Stimulated activated CD4-positive, alpha-beta T cell treated with anti-CD3 and anti-CD28 coated beads, Interleukin-4, amount 100 ng/mL, for 24 hours (primary cell): ENCODE results near the gene PFN4.
A peak's percentile ranks its signal among the peaks of the same experiment; 100 is the strongest.
"Not testable (repeated sequence)": the region's sequence is repeated elsewhere in the genome, so short reads cannot be mapped to it uniquely, and the experiment has no call there.

Experiments
- DNase-seq: peaks from one replicate; pipeline ENCODE4 v3.0.0-alpha.2; 2020

Gene PFN4

GRCh38 chr2:24123195-24123921 lies at the start of gene PFN4, which contains the start of gene FAM228B:
TSS of gene PFN4 (minus strand) at chr2:24123334. CDS start at chr2:24122535, 799 bp downstream.
TSS of gene FAM228B (plus strand) at chr2:24123469. CDS start at chr2:24124362, 893 bp downstream.
- peak; percentile 58 for DNase-seq

DNA sequence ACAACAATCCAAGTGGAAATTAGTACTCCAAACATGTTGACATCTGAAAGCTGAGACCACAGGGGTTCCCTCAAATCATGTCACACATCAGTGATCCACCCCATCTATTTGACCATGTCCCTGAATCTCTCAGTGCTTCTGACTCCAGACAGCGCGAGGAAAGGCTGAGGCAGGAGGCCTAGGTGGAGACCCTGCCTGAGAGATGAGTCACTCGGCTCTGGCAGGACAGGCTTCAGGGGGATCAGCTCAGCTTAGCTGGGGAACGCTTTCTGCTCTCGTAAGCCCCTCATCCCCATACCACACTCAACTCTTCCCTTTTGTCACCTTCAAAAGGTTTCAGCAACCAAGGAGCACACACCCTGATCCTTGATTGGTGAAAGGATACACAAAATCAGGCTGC lies 45.9 kb upstream of the PFN4 start:
- DNase-seq = no peak

DNA sequence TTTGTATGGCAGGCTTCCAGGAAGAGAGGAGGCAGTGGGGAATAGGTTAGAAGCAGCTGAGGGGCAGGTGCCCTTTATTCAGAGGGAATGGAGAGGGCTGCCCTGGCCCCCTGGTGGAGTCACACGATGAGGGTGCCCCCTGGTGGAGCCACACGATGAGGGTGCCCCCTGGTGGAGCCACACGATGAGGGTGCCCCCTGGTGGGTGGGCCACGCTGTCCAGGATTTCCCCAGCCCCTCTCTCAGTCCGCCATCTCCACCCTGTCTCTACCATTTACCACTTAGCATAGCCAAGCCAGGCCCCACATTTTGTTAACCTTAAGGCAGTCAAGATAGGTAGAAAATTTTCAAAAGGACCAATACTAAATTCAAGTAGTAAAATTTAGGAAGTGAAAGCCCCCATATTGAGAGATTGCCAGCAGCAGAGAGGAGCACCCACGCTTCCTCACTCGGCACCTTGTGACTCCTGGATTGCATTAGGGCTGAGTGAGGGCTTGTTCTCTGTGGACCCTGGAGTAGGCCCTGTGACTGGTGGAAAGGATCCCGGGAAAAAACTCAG lies 41.4 kb upstream of the PFN4 start:
- peak; percentile 30 for DNase-seq

DNA sequence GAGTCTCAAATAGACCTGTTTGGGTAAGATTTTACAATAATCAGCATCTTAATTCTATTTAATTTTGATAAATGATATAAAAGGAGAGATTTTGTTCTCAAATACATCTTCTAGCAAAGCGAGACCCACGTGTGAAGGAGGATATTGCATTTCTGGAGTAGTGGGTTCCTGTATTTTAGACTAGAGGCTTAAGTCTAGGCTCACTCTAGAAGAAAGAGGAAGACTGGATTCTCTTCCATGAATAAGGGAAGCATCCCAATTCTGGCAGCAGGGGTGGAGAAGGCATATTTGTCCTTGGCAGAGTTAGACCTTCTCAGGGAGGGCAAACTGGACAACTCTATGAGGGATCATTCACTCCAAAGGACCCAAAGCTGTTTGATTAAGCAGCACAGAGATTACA lies 40.5 kb upstream of the PFN4 start:
- no peak for DNase-seq

GRCh38 chr2:24163186-24163585 lies 40.1 kb upstream of the PFN4 start:
- DNase-seq = no peak

DNA sequence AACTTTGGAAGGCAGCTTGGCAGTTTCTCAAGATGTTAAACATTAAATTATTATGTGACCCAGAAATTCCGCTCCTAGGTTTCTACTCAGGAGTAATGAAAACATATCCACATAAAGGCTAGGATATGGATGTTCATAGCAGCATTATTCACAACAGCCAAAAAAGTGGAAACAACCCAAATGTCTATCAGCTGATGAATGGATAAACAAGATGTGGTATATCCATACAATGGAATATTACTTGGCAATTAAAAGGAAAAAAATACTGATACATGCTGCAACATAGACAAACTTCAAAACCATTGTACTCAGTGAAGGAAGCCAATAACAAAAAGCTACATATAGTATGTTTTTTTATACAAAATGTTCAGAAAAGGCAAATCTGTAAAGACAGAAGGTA lies 39.4 kb upstream of the PFN4 start:
- no peak for DNase-seq

- no peak for DNase-seq
Measured at GRCh38 chr2:24160761-24161160, 37.6 kb upstream of the PFN4 start.

GRCh38 chr2:24159708-24160107 lies 36.6 kb upstream of the PFN4 start:
- DNase-seq = no peak

DNA sequence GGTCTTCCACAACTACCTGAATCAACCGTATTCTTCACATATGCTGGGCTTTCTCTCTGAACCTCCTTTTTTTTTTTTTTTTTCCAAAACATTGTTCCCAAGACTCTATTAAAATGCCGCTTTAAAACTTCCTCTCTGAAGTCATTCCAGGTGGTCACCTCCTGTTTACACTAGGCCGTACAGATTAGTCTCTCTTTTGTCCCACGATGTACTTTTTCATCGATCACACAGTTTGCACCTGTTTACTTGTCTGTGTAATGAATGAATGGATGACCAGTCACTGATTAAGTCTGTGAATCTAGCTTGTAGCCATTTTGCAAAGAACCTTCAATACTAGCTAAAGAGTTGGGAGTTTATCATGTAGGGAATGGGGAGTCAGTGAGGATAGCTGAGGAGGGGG lies 35.0 kb upstream of the PFN4 start:
- DNase-seq = no peak

DNA sequence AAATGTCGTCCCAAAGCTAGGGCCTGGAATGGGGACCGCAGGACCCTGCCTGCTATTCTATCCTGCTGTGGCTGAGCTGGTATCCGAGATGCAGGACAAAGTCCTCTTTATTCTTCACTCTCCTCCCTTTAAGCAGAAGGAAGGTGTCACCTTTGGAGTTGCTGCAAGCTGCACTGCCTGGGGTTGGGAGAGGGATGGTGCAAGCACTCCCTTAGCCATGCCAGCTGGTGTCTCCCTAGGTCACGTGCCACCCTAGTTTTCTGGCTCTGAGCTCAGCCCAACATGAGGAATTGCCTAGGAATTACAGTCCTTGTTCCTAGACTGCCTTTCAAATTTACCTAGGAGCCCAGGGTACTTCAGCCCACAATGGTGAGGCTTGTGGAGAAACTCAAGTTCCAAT lies 30.3 kb upstream of the PFN4 start:
- no peak for DNase-seq

DNA sequence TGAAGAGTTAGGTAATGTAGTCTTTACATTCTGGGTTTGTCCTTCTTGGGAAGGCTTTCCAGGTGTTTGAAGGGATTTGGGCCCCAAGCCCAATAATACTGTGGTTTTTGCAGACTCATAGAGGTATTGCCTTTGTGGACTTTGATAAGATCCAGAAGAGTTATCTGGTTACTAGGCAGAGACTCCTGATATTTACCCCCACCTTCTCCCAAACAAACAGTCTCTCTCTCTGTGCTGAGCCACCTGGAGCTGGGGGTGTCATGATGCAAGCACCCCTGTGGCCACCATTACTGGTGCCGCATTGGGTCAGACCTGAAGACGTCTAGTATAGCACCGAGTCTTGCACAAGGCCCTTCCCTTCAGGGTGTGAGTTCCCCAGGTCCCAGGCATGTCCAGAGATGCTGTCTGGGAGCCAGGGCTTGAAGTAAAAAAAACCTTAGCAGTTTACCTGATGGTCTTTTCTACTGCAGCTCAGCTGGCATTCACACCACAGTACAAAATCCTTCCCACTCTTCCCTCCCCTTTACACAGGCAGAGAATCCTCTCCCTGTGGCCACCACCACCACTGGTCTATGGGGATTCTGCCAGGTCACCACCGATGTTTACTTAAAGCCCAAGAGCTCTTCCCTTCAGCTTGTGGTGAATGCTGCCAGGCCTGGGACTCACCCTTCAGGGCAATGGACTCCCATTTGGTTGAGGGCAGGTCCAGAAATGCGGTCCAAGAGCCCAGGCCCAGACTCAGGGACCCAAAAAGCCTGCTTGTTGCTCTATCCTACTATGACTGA lies 29.5 kb upstream of the PFN4 start:
- no peak for DNase-seq

DNA sequence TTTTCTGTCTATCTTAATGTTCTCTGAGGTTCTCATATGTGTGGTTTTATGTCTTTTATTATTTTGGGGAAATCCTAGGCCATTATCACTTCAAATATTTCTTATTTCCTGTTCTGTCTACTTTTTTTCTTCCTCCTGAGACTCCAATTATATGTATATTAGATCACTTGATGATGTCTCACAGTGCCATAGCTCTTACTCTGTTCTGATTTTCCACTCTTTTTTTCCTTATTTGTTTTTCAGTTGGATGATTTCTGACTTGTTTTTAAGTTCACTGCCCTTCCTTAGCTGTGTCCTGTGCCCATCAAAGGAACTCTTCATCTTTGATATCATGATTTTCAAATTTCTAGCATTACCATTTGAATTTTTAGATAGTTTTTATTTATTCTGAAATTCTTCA lies 24.2 kb upstream of the PFN4 start:
- DNase-seq = no peak

GRCh38 chr2:24140305-24140704 lies 17.2 kb upstream of the PFN4 start:
- DNase-seq = not testable (repeated sequence)

DNA sequence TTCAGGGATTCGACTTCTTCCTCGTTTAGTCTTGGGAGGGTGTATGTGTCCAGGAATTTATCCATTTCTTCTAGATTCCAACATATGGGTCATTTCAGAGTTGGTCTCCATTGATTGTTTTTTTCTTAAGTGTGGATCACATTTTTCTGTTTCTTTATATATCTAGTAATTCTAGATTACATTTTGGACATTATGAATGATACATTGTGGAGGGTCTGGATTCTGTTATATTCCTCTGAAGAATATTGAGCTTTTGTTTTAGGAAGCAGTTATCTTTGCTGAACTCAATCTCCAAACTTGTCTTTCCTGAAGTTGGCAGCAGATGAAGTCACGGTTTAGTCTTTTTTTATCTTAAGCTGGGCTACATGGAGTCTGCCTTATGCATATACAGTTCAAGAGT lies 9.4 kb upstream of the PFN4 start:
- no peak for DNase-seq

- DNase-seq = no peak
Measured at GRCh38 chr2:24125956-24126355, 2.8 kb upstream of the PFN4 start.

DNA sequence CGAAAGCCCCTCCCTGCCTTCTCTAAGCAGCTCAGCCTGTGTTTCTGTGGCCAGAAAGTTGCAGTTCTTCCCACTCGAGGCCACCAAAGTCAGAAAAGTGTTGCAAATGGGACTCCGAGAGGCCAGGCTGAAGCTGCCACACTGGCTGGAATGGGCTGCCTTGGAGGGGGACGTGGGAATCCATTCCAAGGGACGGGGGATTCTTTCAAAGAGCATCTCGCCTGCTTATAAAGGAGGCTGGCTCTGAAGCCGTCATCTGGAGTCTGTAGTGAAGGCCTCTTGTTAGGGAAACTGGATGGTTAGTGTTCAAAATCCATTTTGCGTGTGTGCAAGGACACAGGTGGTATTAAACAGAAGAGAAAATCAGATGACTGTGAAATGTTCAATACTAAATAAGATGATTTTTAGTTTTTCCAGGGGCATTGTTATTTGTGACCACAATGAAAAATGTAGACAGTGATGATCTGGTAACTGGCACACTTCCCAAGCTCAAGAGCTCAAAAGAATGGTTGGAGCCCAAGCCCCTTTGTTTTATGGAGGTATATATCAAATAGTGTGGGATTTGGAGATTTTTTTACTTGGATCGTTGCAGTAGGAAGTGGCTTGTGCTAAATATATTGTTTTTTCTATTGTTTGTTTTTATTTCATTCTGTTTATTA lies 917 bp upstream of the PFN4 start:
- no peak for DNase-seq

GRCh38 chr2:24122366-24123194 lies 554 bp downstream of the PFN4 start:
- DNase-seq = no peak

- no peak for DNase-seq
Measured at GRCh38 chr2:24121469-24121868, 1.7 kb downstream of the PFN4 start.

DNA sequence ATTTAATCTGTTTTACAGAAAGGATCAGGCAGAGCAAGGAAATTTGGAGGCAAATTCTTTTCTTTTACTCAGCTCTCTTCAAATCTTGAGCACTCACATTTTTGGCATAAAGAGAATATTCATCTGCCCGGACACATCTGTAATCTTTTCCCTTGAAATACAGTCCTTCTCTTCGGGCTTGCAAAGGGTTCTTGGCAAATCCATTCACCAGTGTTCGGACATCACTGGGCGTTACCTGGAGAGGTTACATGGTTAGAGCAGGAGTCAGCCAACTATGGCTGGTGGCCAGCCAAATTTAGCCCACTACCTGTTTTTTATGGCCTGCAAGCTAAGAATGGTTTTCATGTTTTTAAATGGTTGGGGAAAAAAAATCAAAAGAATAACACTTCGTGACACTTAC lies 2.1 kb downstream of the PFN4 start:
- no peak for DNase-seq

DNA sequence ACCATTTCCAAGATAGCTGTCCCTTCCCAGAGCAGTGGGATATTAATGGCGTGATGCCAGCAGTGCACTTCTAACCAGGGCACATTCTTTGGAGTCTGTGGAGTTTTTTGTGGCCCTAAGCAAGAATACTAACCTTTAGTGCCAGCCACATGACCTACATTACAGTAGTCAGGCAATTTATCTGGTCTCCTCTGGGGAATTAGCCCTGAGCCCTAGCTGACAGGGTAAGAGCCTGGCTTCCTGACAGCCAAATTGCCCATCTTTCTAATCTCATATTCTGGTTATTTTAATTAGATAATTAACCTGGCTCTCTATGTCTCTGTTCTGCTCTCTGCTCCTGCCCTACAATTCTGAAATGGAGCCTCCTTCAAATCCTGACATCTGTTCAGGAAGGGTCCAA lies 5.2 kb downstream of the PFN4 start:
- DNase-seq = no peak

DNA sequence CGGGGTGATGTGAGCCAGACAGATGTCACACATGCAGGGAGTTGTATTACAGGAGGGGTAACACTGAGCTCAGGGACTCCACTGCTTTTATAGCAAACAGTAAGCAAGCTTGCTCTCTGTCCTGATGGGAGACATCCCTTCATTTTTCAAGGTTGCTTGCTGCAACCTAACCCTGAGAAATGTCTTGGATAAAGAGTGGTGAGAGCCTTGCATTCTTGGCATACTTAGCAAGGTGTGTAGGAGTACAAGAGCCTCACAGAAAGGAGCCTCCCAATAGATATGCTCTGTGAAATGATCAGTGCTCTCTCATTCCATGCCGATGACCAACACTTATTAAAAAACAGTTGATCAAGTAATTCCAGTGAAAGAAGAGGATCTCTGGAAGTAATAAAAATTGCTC lies 8.1 kb downstream of the PFN4 start:
- no peak for DNase-seq

GRCh38 chr2:24111407-24111901 lies 11.7 kb downstream of the PFN4 start:
- DNase-seq = no peak
